HCT116 (cell line): ENCODE measurements around the gene YLPM1.

Experiments used
- CEBPB ChIP-seq: IDR thresholded peaks from 2 replicates; pipeline ENCODE4 v1.6.1; 2012; ENCODE audit warnings: low read depth
- EZH2 ChIP-seq: fragments of 200-600 bp; sonication (generic); IDR thresholded peaks from 2 replicates; pipeline ENCODE4 v1.6.1; 2017; ENCODE audit warnings: antibody characterized with exemption, mixed run types
- EZH2phosphoT487 ChIP-seq: fragments of 200-600 bp; IDR thresholded peaks from 2 replicates; pipeline ENCODE4 v1.6.1; 2018; ENCODE audit warnings: antibody characterized with exemption, borderline replicate concordance
- POLR2A ChIP-seq: IDR thresholded peaks from 2 replicates; pipeline ENCODE4 v1.7.0; 2011; ENCODE audit warnings: borderline replicate concordance; ENCODE audit not compliant: insufficient read depth, insufficient read length; ENCODE audit errors: extremely low read depth
- POLR2AphosphoS5 ChIP-seq: IDR thresholded peaks from 2 replicates; pipeline ENCODE4 v1.6.1; 2011; ENCODE audit warnings: mild to moderate bottlenecking, low read depth, low read length, moderate library complexity
- SIN3A ChIP-seq: IDR thresholded peaks from 2 replicates; pipeline ENCODE4 v1.6.1; 2012; ENCODE audit warnings: low read depth
- SP1 ChIP-seq: IDR thresholded peaks from 2 replicates; pipeline ENCODE4 v1.6.1; 2012; ENCODE audit warnings: low read depth
- TCF7L2 ChIP-seq: IDR thresholded peaks from 2 replicates; pipeline ENCODE4 v1.7.0; 2011; ENCODE audit warnings: borderline replicate concordance, inconsistent platforms; ENCODE audit not compliant: insufficient read depth, insufficient read length; ENCODE audit errors: extremely low read depth
- YY1 ChIP-seq: IDR thresholded peaks from 2 replicates; pipeline ENCODE4 v1.6.1; 2011; ENCODE audit warnings: low read length, low read depth, moderate library complexity, mild to moderate bottlenecking; ENCODE audit not compliant: insufficient replicate concordance; ENCODE audit errors: extremely low read depth
- TF ChIP-seq, protein P1 (sequence below), 3 experiments: fragments of 200-600 bp in 1 of 3; sonication (generic) in 1 of 3; IDR thresholded peaks in 2 of 3; conservative IDR thresholded peaks in 1 of 3; 2 replicates each; pipeline ENCODE4 v1.5.1; 2012 to 2017; ENCODE audit warnings: low read depth in 2 of 3, low read length in 2 of 3, antibody characterized with exemption in 1 of 3, borderline replicate concordance in 1 of 3, control low read depth in 1 of 3, mild to moderate bottlenecking in 1 of 3, mixed read lengths in 1 of 3, mixed run types in 1 of 3, moderate library complexity in 1 of 3; ENCODE audit not compliant: insufficient read depth in 1 of 3
- TF ChIP-seq, protein P2 (sequence below): IDR thresholded peaks from 2 replicates; pipeline ENCODE4 v1.6.1; 2012; ENCODE audit warnings: low read depth

DNA sequence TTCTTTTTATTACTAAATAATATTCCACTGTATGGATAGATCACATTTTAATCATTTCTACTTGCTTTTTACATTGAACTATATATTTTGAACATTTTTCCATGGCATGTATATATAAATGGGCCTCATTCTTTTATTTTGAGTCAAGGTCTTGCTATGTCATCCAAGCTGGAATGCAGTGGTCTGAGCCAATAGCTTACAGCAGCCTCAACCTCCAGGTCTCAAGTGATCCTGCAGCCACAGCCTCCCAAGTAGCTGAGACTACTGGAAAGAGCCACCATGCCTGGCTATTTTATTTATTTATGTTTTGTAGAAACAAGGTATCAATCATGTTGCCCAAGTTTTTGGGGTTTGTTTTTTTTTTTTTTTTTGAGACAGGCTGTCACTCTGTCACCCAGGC lies 42.6 kb upstream of the YLPM1 start:
- TF ChIP-seq CEBPB = no peak
- TF ChIP-seq, protein P1, sequence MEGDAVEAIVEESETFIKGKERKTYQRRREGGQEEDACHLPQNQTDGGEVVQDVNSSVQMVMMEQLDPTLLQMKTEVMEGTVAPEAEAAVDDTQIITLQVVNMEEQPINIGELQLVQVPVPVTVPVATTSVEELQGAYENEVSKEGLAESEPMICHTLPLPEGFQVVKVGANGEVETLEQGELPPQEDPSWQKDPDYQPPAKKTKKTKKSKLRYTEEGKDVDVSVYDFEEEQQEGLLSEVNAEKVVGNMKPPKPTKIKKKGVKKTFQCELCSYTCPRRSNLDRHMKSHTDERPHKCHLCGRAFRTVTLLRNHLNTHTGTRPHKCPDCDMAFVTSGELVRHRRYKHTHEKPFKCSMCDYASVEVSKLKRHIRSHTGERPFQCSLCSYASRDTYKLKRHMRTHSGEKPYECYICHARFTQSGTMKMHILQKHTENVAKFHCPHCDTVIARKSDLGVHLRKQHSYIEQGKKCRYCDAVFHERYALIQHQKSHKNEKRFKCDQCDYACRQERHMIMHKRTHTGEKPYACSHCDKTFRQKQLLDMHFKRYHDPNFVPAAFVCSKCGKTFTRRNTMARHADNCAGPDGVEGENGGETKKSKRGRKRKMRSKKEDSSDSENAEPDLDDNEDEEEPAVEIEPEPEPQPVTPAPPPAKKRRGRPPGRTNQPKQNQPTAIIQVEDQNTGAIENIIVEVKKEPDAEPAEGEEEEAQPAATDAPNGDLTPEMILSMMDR (IDR thresholded peaks at IDR 0.05 in 2 of 3, conservative IDR thresholded peaks at IDR 0.05 in 1 of 3; ENCODE audit: borderline replicate concordance in 1 of 3, insufficient read depth in 1 of 3, low read depth in 2 of 3, low read length in 2 of 3) = no peak
- TF ChIP-seq EZH2 = no peak
- no peak for TF ChIP-seq POLR2A
- no peak for TF ChIP-seq TCF7L2
- TF ChIP-seq, protein P2, sequence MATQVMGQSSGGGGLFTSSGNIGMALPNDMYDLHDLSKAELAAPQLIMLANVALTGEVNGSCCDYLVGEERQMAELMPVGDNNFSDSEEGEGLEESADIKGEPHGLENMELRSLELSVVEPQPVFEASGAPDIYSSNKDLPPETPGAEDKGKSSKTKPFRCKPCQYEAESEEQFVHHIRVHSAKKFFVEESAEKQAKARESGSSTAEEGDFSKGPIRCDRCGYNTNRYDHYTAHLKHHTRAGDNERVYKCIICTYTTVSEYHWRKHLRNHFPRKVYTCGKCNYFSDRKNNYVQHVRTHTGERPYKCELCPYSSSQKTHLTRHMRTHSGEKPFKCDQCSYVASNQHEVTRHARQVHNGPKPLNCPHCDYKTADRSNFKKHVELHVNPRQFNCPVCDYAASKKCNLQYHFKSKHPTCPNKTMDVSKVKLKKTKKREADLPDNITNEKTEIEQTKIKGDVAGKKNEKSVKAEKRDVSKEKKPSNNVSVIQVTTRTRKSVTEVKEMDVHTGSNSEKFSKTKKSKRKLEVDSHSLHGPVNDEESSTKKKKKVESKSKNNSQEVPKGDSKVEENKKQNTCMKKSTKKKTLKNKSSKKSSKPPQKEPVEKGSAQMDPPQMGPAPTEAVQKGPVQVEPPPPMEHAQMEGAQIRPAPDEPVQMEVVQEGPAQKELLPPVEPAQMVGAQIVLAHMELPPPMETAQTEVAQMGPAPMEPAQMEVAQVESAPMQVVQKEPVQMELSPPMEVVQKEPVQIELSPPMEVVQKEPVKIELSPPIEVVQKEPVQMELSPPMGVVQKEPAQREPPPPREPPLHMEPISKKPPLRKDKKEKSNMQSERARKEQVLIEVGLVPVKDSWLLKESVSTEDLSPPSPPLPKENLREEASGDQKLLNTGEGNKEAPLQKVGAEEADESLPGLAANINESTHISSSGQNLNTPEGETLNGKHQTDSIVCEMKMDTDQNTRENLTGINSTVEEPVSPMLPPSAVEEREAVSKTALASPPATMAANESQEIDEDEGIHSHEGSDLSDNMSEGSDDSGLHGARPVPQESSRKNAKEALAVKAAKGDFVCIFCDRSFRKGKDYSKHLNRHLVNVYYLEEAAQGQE = no peak
- no peak for TF ChIP-seq POLR2AphosphoS5
- no peak for TF ChIP-seq YY1
- no peak for TF ChIP-seq SIN3A
- no peak for TF ChIP-seq EZH2phosphoT487
- TF ChIP-seq SP1 = no peak
